ENCODE results near the gene ZNF280B.

The ZNF280B gene, protein sequence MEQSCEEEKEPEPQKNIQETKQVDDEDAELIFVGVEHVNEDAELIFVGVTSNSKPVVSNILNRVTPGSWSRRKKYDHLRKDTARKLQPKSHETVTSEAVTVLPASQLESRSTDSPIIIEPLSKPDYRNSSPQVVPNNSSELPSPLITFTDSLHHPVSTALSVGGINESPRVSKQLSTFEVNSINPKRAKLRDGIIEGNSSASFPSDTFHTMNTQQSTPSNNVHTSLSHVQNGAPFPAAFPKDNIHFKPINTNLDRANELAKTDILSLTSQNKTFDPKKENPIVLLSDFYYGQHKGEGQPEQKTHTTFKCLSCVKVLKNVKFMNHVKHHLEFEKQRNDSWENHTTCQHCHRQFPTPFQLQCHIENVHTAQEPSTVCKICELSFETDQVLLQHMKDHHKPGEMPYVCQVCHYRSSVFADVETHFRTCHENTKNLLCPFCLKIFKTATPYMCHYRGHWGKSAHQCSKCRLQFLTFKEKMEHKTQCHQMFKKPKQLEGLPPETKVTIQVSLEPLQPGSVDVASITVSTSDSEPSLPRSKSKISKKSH

GRCh38 chr22:22508274-22509176 is at the start of gene ZNF280B:
ZNF280B (minus strand) TSS chr22:22508742; CDS start chr22:22489398, 19,344 bp downstream.
- DNase-seq (ENCODE audit: low read depth): peak; percentile 84

GRCh38 chr22:22556995-22557925 is 48.7 kb upstream of the ZNF280B start:
- no peak for DNase-seq (ENCODE audit: low read depth)

DNA sequence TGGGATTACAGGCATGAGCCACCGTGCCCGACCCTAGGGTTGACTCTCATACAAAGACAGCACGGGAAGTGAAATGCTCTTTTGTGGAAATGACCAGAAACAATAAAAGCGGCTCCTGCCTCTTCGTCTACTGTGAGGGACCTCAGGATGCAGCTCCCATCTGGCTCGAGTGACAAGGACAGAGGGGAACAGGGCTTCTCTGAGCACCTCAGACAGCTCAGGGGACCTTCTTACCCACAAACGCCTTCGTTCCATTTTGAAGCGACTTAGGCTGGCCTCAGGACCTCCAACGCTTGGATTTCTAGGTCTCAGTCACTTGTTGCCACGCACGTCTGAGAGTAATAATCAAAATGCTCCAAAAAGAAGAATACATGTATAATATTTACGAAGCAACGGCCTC is 48.0 kb upstream of the ZNF280B start:
- no peak for DNase-seq (ENCODE audit: low read depth)

- DNase-seq (ENCODE audit: low read depth): no peak
Observed at GRCh38 chr22:22555596-22555995, 47.1 kb upstream of the ZNF280B start.

GRCh38 chr22:22554587-22555284 is 46.2 kb upstream of the ZNF280B start:
- DNase-seq (ENCODE audit: low read depth): no peak

DNA sequence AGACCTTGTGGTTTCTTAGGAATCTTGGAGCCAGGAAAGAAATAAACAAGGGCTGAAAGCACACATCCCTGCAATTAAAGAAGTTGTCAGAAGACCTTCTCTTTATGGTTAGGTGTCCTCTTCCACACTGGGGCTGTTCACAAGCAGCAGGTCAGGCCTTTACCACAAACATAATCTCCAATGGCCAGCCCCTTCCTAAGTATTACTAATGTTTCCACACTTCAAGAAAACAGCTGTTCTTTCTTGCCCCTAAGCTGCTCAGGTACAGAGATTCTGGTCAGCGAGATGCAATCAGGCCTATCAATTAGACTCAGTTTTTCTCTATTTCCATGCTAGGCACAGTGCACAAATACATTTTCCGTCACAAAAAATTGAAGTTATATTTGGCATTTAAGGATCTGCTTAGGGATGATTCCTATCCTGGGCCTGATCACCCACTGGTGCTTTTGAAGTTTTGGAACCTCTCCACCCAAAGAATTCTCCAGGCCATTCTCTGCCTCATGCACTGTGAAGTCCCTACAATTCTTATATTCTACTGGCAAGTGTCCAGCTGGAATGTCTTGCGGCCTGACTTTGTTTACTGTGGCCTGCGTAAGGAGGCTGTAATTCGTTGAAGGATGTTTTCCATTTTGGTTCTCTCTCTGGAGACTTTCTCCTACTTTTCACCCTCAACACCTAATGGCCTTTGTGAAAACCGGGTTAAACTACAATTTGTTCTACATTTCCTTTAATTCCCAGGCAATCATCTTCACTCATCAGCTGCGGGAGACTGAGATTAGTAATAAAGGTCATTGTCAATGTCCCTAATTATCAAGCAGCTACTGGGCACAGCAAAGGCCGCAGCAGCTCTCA is 45.4 kb upstream of the ZNF280B start:
- DNase-seq (ENCODE audit: low read depth): no peak

GRCh38 chr22:22553141-22553540 is 44.6 kb upstream of the ZNF280B start:
- no peak for DNase-seq (ENCODE audit: low read depth)

GRCh38 chr22:22552630-22553029 is 44.1 kb upstream of the ZNF280B start:
- no peak for DNase-seq (ENCODE audit: low read depth)

- DNase-seq (ENCODE audit: low read depth): no peak
Observed at GRCh38 chr22:22550789-22551434, 42.4 kb upstream of the ZNF280B start.

DNA sequence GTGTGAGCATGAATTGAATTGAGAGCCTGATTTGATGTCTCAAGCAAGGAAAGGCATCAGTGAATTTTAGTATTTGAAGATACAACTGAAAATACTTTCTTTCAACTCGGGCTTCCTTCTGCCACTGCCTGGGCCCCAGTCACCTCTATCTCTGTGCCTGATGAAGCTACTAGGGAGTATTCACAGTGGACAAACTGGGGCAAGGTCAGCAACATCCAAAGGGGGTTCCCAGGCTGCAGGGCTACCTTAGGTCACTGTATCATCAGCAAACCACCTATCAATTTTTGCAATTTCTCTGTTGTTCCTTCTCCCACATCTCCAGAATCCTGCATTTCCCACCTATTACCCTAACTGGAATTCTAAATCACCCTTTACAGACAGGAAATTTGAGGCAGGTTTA is 40.4 kb upstream of the ZNF280B start:
- no peak for DNase-seq (ENCODE audit: low read depth)

GRCh38 chr22:22548317-22548716 is 39.8 kb upstream of the ZNF280B start:
- no peak for DNase-seq (ENCODE audit: low read depth)

DNA sequence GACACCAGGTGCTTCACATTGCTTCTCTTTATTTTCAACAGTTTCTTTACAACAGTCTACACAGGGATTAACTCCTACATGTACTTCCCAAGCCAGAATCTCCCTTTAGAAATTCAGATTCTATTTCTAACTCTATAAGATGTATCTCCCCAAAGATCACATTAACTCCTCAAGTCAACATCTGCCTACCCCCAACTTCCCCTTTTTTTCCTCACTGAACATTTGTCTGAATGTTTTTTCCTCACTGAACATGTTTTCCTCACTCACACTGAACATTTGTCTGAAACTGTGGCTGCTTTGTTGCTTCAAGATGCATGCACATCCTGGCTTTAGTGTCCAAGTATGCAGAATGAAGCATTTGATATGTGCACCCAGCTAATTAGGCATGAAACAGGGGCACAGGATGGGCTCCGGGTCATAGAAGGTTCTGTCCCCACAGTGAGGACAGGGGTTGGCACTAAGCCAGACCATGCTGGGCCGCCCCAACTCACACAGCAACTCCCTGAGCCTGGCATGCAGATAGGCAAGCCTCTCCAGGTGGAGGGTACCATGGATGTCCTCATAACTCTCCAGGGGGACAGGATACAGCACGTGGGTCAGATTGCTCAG is 39.3 kb upstream of the ZNF280B start:
- DNase-seq (ENCODE audit: low read depth): no peak

- no peak for DNase-seq (ENCODE audit: low read depth)
Observed at GRCh38 chr22:22547226-22547625, 38.7 kb upstream of the ZNF280B start.

- no peak for DNase-seq (ENCODE audit: low read depth)
Observed at GRCh38 chr22:22546490-22546889, 37.9 kb upstream of the ZNF280B start.

- DNase-seq (ENCODE audit: low read depth): no peak
Observed at GRCh38 chr22:22545084-22545483, 36.5 kb upstream of the ZNF280B start.

DNA sequence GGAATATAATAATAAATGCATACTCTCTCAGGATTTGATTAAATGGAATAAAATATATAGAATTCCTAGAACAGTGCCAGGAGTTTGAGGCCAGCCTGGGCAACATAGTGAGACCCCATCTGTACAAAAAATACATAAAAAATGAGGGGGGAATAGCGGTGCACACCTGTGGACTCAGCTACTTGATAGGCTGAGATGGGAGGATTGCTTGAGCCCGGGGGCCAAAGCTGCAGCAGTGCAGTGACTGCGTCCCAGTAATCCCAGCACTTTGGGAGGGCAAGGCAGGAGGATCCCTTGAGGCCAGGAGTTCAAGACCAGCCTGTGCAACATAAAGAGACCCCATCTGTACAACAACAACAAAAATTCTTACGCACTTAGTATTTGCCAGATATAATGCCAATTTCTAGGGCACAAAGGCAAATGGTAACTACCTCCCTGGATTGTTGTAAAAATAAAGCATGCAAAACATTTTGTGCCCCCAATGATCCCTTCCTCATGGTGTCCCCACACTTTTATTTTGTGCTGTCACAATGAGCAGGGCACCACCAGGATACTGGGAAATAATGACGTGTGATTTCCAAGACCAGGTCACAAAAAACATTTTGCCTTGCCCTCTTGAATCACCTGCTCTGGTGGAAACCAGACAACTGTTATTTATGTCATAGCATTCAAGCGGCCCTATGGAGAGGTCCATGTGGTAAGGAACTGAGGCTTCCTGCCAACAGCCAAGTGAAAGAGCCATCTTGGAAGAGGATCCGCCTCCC is 29.9 kb upstream of the ZNF280B start:
- no peak for DNase-seq (ENCODE audit: low read depth)

GRCh38 chr22:22536916-22537315 is 28.4 kb upstream of the ZNF280B start:
- no peak for DNase-seq (ENCODE audit: low read depth)

GRCh38 chr22:22536515-22536914 is 28.0 kb upstream of the ZNF280B start:
- no peak for DNase-seq (ENCODE audit: low read depth)

Data from activated T-cell treated with anti-CD3 and anti-CD28 coated beads for 48 hours (primary cell).